KBM-7 (cell line): ENCODE measurements around the gene SCMH1.

Experiments
- DNase-seq: peaks from one replicate; pipeline ENCODE4 v3.0.0-alpha.2; 2015
- in situ Hi-C: fragments of 300-500 bp; cut with MboI; formaldehyde crosslinking; loops from 2 replicates; pipeline ENCODE4 v1.14.3; 2020; ENCODE audit warnings: low sequenced_read_pairs, low pct_unique_long_range_greater_than_20kb, mixed read lengths

SCMH1 gene

DNA sequence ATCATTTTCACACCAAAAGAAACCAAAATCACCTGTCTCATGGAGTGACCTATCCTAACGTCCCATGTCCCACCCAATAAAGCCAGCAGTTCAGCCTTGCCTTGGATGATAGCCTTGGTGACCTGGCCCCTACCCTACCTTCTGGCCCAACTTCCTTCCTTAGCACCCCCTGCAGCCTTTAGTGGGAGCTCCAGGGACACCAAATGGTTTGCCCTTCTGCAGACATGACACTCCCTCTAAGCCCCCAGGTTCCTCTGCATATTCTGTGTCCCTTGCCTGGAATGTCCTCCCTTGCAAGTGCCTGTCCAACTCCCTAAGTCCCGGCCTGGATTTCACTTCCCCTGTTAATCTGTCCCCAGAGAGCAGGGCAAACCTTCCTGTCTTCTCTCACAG, 222.8 kb downstream of the SCMH1 start:
- in situ Hi-C loops, result no loop called here
- no peak for DNase-seq

DNA sequence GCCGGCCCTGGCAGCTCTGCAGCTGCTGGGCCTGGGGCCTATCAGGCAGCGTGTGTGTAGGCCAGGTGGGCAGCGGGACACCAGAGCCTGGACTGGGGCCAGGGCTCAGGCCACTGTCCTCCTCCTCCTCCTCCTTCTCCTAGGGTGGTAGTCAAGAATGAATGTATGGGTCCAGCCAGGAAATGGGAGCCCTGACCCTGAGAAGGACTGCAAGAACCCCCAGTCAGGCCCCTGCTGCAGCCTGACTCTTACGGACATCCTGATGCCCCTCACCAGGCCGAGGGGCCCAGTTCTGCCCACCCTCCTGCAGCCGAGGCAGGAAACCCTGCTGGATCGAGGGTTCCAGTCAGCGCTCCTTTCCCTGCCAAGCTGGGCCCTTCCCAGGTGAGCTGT, 224.1 kb downstream of the SCMH1 start:
- DNase-seq, result no peak
- in situ Hi-C loops, result no loop called here

DNA sequence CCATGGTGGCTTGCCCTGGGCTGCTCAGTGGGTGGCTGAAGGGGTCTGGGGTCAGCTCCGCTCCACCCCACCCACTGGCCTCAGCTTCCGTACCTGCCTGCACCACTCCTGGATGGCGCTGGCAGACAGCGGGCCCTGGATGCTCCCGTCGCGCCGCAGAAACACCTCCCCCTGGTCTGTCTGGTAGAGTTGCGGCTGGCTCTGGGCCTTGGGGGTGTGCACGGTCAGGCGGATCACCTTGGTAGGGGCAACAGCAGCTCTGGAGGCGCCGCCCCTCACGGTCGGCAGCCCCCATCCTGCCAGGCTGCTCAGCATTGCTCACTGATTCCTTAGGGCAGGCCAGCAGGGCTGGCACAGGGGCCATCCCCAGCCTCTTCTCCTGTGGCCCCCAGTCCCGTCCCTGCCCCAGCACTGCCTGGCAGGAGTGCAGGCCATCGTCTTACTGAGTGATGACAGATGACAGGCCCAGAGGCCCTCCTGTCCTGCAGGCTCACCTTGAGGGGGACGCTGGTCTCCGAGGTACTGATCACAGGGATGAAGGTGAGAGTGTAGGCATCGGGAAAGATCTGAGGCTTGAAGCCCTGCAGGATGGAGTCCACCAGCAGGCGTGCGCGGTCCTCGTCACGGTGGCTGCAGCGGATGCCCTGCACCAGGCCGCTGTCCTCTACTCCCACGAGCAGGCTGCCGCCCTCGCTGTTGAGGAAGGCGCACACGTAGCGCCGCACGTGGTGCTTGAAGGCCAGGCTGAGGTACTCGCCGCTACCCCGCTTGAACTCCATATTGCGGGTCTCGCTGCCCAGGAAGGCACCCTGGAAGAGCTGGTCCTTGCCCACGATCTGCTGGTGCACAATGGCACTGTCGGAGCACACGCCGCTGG, 224.7 kb downstream of the SCMH1 start:
- DNase-seq, result no peak
- in situ Hi-C loops, result no loop called here

DNA sequence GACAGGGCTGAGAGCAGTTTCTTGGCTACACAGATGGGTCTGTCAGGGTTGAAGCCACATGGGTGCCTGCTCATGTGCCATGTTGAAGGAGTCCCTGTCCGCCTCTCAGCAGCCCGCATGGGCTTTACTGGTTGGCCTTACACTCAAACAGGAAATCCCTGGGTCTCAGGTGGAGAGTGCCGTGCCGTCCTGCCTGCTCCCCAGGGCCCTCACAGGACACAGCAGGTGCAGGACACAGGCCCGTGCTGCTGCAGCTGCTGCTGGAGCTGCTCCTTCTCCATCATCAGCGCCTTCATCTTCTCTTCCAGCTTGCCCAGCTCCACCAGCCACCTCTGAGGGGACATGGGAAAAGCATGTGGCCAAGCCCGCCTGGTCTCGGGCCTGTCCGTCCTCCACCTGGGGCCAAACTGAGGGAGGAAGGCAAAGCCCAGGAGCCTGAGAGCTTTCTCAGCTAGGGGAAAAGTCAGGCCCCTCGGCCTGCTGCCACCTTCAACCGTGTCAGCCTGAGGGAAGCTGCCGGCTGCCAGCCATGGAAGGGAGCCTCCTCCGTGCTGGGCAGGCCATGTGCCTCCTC, 226.1 kb downstream of the SCMH1 start:
- in situ Hi-C loops, result no loop called here
- DNase-seq, result no peak

DNA sequence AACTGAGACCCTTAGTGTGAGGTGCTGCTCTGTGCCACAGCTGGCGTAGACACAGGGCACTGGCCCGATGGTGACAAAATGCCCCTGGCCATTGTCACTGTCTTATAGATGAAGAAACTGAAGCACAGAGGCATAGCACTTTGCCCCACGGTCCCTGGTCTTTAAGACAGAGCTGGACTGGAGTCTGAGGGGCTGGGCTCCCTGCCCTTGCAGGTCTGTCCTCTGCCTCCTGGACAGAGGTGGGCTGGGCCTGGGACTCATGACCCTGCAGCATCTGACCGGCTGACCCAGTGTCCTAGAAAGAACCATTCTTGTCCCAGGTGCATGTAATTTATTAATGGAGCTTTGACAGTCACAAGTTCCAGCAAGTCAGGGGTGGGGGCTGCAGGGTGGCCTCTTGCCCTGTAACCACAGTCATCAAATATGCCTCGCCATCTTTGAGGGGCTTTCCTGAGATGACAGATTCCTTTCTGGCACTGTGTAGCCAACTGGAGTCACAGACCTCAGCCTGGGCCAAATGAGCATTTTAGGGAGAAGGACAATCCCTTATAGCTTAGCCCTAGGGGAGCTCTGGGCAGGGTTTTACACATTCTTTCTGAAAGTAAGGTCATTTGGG, 226.7 kb downstream of the SCMH1 start:
- in situ Hi-C loops, result no loop called here

DNA sequence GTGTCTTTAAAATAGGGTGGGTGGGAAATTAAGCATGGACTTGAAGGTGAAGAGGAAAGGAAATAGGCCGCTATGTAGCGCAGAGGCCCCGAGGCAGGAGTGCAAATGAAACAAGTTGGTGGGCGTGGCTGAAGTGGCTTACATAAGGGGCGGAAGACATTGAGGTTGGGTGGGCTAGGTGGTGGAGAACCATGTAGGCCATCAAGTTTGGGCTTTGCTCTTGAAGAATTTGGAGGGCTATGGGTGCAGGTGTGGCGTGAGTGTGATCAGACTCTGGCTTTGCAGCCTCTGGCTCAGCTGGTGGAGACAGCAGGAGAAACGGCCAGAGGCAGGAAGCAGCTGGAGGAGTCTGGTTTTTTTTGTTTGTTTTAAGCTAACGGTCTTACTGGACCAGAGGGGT, 227.2 kb downstream of the SCMH1 start:
- in situ Hi-C loops, result no loop called here
- no peak for DNase-seq

More for the DNA sequence above, 226.7 kb downstream of the SCMH1 start:
- no peak for DNase-seq

DNA sequence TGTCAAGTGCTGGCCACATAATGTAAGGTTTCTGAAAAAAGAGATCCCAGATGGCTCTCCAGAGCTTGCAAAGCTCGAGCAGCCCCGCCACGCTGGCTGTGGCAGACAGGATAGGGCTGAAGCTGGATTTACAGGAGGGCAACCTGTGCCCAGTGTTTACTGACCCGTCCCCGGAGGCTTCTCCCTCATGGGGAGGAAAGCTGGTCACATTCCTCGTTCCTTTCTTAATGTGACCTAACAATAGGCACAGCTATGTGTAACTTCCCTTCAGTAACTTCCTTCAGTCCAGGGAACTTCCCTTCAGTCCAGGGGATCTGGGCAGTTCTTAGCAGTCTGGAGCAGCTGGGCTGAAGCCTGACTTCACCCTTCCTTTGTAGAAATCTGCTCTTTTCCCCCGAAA, 228.3 kb downstream of the SCMH1 start:
- no peak for DNase-seq
- in situ Hi-C loops, result no loop called here

DNA sequence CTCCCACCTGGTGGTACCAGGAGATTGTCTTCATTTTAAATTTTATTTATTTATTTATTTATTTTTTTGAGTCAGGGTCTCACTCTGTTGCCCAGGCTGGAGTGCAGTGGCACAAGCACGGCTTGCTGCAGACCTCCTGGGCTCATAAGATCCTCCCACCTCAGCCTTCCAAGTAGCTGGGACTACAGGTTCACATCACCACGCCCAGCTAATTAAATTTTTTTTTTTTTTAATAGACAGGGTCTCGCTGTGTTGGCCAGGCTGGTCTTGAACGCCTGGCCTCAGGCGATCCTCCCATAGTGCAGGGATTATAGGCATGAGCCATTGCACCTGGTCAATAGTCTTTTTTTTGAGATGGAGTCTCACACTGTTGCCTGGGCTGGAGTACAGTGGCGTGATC, 229.1 kb downstream of the SCMH1 start:
- in situ Hi-C loops, result no loop called here
- DNase-seq, result no peak

DNA sequence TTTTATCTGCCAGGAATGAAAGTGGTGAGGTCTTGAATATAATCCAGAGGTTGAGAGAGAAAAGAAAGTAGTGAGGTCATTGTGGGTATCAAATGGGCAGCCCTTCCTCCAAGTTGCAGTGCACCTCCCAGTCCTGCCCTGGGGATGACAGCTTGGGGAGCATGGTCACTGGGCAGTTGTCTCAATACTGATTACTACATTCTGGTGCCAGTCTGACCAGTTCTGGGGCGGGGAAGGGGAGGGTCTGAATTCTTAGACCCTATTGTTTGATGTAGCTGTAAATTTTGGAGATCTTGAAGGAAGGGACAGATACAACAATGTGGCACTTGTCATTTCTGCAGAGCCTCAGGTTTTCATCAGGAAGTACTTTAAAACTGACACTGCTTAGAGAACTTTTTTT, 231.8 kb downstream of the SCMH1 start:
- DNase-seq, result no peak
- in situ Hi-C loops, result no loop called here

DNA sequence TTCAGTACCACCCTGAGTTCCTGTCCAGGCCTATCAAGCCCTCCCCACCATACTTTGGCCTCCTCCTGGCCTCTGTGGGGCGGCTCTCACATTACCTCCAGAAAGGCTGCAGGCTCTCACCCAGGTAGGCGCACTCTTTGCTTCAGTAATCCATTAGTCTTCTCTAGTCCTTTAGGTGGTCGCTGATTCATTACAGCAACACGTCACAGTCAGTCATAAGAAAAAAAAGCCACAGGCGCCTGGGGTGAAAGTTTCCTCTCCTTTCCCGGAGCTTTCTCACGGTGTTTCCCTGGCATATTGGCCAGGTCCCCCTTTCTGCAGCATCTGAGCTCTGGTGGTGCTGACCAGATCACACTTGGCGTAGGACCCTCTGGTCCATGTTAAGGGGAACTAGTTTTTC, 232.6 kb downstream of the SCMH1 start:
- no peak for DNase-seq
- in situ Hi-C loops, result no loop called here

DNA sequence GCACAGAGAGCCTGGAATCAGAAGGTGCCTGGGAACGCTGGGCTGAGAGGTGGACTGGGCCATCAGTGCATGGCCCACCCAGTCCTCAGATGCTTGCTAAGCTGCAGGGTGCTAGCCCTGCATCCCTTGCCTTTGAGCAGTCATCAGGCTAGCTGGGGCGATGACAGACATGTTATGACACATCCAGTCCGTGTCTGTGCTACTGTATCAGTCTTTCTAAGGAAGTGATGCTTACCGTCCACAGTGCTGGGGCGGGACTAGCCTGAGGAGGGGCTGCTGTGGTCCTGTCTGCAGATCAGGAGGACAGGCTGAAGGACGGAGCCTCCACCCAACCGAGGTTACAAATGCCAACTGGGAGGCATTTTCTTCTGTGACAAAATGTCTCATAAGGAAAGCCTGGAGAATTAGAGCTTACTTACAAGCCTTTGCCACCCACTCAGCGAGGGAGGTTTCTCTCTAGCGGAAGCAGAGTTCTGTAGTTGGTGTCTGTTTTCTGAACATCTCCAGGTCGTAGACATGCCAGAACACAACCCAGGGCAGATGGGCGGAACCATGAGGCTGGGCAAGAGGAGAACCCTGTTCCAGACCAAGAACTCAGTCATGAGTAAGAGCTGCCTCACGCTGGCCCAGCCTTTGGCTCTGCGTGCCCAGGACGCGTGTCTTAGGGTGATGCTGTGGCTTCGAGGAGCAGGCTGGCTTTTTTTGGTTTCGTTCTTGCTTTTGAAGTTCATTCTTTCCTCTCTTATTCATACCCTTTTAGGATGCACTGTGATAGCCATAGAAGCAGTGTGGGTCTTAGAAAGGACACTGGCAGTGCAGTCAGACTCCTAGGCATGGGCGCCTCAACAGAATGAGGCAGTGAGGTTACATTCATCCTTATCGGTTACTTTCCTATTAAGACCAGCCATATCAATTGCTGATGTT, 234.9 kb downstream of the SCMH1 start:
- no peak for DNase-seq
- in situ Hi-C loops, result no loop called here

DNA sequence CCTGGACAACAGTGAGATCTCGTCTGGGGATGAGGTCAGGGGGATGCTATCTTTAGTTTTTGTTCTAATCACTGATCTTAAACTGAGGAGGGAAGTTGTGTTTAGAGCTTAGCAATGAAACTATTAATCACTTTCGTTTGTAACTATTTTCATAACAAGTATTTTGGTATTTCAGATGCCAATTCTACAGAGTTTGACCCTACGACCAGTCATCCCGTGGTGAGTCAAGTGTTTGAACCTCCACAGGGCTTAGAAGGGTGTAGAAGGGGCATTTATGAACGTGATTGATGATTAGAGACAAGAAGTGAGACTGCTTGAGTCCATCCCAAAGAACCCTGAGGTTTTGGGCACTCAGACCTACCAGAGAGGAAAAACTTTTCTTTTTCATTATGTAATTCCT, 236.2 kb downstream of the SCMH1 start:
- in situ Hi-C loops, result no loop called here
- DNase-seq, result no peak

DNA sequence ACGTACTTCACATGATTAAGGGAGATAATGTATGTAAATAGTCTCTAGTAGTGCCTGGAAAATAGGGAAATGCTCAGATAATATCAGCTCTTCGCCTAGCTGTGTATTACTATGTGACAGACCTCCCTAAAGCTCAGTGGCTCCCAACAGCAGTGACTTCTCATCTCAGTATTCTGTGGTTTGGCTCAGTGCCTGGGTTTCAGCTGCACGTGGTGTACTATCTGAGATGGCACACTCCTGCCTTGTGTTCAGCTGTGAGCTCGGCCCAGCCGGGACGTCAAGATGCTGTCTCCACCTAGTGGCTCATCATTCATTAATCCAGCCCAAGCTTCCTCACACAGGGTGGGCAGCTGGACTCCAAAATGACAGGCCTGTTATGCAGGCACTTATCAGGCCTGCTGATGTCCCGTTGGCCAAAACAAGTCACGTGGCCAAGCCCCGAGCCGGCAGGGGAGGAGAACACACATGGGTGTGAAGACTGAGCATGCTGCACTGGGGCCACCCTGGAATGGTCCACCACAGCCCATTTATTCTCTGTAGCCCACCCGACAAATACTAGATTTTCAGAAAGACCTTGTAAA, 238.4 kb downstream of the SCMH1 start:
- in situ Hi-C loops, result no loop called here
- peak; percentile 98 for DNase-seq

DNA sequence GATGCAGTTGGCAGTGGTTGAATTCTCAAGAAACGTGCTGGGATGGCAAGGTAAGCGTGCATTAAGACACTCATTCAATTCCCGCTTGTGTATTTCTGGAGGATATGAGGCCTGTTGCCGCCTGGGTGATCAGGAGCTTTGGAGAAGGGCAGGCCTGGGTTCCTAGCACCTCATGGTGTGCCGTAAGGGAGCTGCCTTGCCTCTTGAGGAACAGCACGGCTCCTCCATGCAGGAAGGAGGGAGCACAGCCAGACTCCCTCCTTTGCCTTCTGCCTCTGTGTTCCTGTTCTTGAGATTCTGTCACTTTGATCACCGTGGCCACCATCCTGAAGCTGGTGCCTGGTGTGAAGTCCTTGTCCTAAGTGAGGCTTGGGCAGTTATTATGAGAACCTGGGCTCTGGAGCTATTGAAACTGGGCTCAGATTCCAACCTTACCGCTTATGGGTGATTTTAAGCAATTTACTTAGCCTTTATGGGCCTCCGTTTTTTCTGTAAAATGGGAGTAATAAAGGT, 238.9 kb downstream of the SCMH1 start:
- in situ Hi-C loops, result no loop called here
- no peak for DNase-seq

DNA sequence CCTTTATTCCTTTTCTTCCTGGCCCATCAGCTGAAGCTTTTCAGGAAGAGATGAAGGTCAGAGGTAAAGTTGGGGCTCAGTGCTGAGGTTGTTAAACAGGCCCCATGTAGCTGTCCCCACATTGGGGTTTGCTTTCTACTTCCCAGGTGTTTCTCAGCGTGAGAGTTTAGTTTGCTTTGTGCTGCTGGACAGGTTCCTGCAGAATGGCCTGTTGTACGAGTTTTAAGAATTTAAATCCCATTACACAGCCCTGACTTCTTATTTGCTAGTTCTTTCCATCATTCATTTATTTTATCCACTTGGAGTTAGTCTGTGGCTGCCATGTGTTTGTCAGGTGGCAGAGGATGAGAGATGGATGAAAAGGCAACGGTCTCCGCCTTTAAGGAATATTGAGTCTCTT, 243.4 kb downstream of the SCMH1 start:
- DNase-seq, result no peak
- in situ Hi-C loops, result no loop called here

DNA sequence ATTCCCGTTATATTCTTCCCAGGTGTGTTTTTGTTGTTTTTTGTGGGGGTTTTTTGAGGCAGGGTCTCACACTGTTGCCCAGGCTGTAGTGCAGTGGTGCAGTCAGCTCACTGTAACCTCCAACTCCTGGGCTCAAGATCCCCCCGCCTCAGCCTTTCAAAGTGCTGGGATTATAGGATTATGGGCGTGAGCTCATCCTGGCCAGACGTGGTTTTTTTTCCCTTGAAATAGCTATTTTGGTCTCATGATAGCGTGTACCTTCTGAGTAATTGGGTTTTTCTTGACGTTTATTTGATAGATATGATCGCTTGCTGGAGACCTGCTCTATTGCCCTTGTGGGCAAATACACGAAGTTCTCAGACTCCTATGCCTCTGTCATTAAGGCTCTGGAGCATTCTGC, 245.0 kb downstream of the SCMH1 start:
- in situ Hi-C loops, result no loop called here

DNA sequence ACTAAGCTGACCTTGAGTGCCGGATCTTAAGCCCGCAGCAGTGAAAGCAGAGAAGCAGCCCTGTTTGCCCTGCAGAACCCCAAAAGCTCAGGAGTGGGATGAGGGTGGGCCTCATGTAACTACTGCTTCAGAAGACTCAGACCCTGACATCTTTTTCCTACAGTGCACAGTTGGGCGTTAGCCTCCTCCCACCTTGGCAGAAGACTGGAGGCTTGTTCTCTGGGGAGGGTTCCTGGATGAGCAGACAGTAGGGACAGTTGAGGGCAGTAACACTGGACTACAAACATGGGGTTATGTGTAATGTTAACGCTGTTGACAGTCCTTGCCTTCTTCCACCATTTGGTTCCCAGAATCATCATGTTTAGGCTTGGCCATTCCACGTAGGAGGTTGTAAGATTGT, 253.0 kb downstream of the SCMH1 start:
- DNase-seq, result no peak
- in situ Hi-C loops, result no loop called here

More for the DNA sequence above, 245.0 kb downstream of the SCMH1 start:
- no peak for DNase-seq

DNA sequence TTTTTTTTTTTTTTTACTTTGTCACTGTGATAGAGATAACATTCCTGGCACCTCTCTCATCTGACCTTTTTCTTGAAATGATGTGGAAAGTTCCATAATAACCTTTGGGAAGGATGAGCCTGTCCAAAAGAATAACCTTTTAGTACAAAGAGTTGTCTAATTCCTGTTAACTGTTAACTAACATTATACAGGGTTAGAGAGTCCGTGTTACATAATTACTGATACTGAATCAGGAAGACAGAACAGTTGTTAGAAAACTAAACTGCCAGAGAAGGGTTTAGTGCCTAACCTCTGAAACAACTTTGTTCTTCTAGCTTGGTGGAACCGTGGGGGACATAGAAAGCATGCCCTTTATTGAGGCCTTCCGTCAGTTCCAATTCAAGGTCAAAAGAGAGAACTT, 253.8 kb downstream of the SCMH1 start:
- in situ Hi-C loops, result no loop called here
- DNase-seq, result no peak
